Measurements from ENCODE around the gene GASK1A.

The GASK1A gene

DNA sequence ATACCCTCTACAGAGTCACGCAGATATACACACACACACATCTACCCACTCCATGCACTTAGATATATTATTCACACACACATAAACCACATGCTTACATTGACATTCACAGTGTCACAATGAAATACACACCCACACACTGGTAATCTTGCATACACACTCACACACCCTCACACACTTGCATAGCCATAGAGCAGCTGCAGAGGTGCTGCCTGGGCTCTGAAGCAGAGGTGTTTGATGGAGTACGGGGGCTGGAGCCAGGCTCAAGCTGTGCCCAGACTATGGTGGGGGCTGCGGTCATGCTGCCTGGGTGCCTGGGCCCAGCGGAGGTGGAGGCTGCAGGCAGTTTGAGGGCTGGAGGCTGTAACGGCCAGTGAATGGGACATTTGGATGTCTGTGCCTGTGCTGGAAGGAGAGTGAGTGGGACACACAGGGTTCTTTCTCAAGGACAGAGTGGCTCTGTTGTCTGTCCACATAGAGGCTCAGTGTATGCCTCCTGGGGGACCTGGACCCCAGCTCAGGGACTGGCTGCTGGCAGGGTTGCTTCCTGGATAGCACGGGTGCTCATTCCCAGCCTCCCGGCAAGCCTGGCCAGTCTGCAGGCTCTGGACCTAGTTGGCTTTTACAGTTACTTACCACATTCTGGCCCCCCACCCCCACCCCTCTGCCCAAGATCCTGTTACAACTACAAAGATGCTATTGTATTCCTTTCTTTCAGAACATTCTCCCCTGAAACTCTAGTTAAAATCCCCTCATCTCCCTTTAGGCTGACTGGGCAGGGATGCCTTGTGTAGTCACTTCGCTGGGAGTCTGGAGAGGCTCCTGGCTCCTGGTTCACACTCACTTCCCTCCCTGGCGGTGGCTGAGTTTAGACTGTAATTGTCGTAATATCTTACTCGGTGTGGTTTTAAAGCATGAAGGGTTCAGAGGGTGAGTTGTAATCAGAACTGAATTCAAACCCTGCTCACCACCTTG is 12.5 kb downstream of the GASK1A start:
- DNase-seq (ENCODE audit: extremely low read depth, low read depth): no peak
- TF ChIP-seq, protein P1, sequence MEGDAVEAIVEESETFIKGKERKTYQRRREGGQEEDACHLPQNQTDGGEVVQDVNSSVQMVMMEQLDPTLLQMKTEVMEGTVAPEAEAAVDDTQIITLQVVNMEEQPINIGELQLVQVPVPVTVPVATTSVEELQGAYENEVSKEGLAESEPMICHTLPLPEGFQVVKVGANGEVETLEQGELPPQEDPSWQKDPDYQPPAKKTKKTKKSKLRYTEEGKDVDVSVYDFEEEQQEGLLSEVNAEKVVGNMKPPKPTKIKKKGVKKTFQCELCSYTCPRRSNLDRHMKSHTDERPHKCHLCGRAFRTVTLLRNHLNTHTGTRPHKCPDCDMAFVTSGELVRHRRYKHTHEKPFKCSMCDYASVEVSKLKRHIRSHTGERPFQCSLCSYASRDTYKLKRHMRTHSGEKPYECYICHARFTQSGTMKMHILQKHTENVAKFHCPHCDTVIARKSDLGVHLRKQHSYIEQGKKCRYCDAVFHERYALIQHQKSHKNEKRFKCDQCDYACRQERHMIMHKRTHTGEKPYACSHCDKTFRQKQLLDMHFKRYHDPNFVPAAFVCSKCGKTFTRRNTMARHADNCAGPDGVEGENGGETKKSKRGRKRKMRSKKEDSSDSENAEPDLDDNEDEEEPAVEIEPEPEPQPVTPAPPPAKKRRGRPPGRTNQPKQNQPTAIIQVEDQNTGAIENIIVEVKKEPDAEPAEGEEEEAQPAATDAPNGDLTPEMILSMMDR (IDR thresholded peaks at IDR 0.05; ENCODE audit: low read depth, low read length, missing control alignments): no peak
- no peak overlapping the region for H3K4me3 ChIP-seq (replicated peaks; ENCODE audit: low read depth, low read length)

GRCh38 chr3:42994595-42994994 is 15.5 kb downstream of the GASK1A start:
- H3K4me3 ChIP-seq (replicated peaks; ENCODE audit: low read depth, low read length): no peak overlapping the region
- TF ChIP-seq, protein P1 (IDR thresholded peaks at IDR 0.05; ENCODE audit: low read depth, low read length, missing control alignments): no peak
- DNase-seq (ENCODE audit: extremely low read depth, low read depth): no peak

GRCh38 chr3:42996021-42996420 is 16.9 kb downstream of the GASK1A start:
- H3K4me3 ChIP-seq (replicated peaks; ENCODE audit: low read depth, low read length): no peak overlapping the region
- no peak for DNase-seq (ENCODE audit: extremely low read depth, low read depth)
- TF ChIP-seq, protein P1 (IDR thresholded peaks at IDR 0.05; ENCODE audit: low read depth, low read length, missing control alignments): no peak

GRCh38 chr3:42996633-42997075 is 17.5 kb downstream of the GASK1A start:
- H3K4me3 ChIP-seq (replicated peaks; ENCODE audit: low read depth, low read length): no peak overlapping the region
- TF ChIP-seq, protein P1 (IDR thresholded peaks at IDR 0.05; ENCODE audit: low read depth, low read length, missing control alignments): no peak
- no peak for DNase-seq (ENCODE audit: extremely low read depth, low read depth)

- DNase-seq (ENCODE audit: extremely low read depth, low read depth): no peak
- TF ChIP-seq, protein P1 (IDR thresholded peaks at IDR 0.05; ENCODE audit: low read depth, low read length, missing control alignments): no peak
- H3K4me3 ChIP-seq (replicated peaks; ENCODE audit: low read depth, low read length): no peak overlapping the region
Measured at GRCh38 chr3:42999212-42999611, 20.1 kb downstream of the GASK1A start.

- H3K4me3 ChIP-seq (replicated peaks; ENCODE audit: low read depth, low read length): no peak overlapping the region
- DNase-seq (ENCODE audit: extremely low read depth, low read depth): no peak
- TF ChIP-seq, protein P1 (IDR thresholded peaks at IDR 0.05; ENCODE audit: low read depth, low read length, missing control alignments): no peak
Measured at GRCh38 chr3:42999632-43000031, 20.5 kb downstream of the GASK1A start.
